Measurements from ENCODE around the gene ZNF613. TPM values are rescaled to one million over a fixed set of nuclear protein-coding genes. Genes with fewer than 3 reads are reported as not detected.
"Not testable (repeated sequence)": the region's sequence is repeated elsewhere in the genome, so short reads cannot be mapped to it uniquely, and the experiment has no call there.

ZNF613 gene
- total RNA-seq, 1 donor from 2014 or later, result 6.9 TPM

- no peak for DNase-seq (ENCODE audit: low read depth in 2 of 2)
Observed at GRCh38 chr19:51938936-51939335, 11.7 kb downstream of the ZNF613 start.

- DNase-seq (ENCODE audit: low read depth in 2 of 2), result no peak
Observed at GRCh38 chr19:51944798-51945552, 17.7 kb downstream of the ZNF613 start.

- DNase-seq (ENCODE audit: low read depth in 2 of 2), result no peak
Observed at GRCh38 chr19:51946602-51947001, 19.3 kb downstream of the ZNF613 start.

GRCh38 chr19:51948975-51949374 is 21.7 kb downstream of the ZNF613 start:
- DNase-seq (ENCODE audit: low read depth in 2 of 2), result no peak

- DNase-seq (ENCODE audit: low read depth in 2 of 2), result not testable (repeated sequence)
Observed at GRCh38 chr19:51957846-51958245, 30.6 kb downstream of the ZNF613 start.

- no peak for DNase-seq (ENCODE audit: low read depth in 2 of 2)
Observed at GRCh38 chr19:51959791-51960190, 32.5 kb downstream of the ZNF613 start.

GRCh38 chr19:51960621-51961233 is 33.5 kb downstream of the ZNF613 start:
- not testable (repeated sequence) for DNase-seq (ENCODE audit: low read depth in 2 of 2)

GRCh38 chr19:51965583-51965982 is 38.3 kb downstream of the ZNF613 start:
- DNase-seq (ENCODE audit: low read depth in 2 of 2), result no peak

- DNase-seq (ENCODE audit: low read depth in 2 of 2), result no peak
Observed at GRCh38 chr19:51970718-51971117, 43.4 kb downstream of the ZNF613 start.

- peak in 1 of 2 donors; percentile 25 for DNase-seq (ENCODE audit: low read depth in 2 of 2)
Observed at GRCh38 chr19:51971624-51972023, 44.4 kb downstream of the ZNF613 start.

- DNase-seq (ENCODE audit: low read depth in 2 of 2), result not testable (repeated sequence)
Observed at GRCh38 chr19:51975787-51976186, 48.5 kb downstream of the ZNF613 start.

GRCh38 chr19:51976852-51977251 is 49.6 kb downstream of the ZNF613 start:
- no peak for DNase-seq (ENCODE audit: low read depth in 2 of 2)

- no peak for DNase-seq (ENCODE audit: low read depth in 2 of 2)
Observed at GRCh38 chr19:51977346-51977745, 50.1 kb downstream of the ZNF613 start.

- DNase-seq (ENCODE audit: low read depth in 2 of 2), result no peak
Observed at GRCh38 chr19:51978882-51979281, 51.6 kb downstream of the ZNF613 start.

GRCh38 chr19:51980116-51980736 is 53.0 kb downstream of the ZNF613 start:
- DNase-seq (ENCODE audit: low read depth in 2 of 2), result no peak

- DNase-seq (ENCODE audit: low read depth in 2 of 2), result not testable (repeated sequence)
Observed at GRCh38 chr19:51980926-51981325, 53.7 kb downstream of the ZNF613 start.

- no peak for DNase-seq (ENCODE audit: low read depth in 2 of 2)
Observed at GRCh38 chr19:51983361-51983760, 56.1 kb downstream of the ZNF613 start.

GRCh38 chr19:51986309-51987291 is 59.3 kb downstream of the ZNF613 start, which contains the start of gene ZNF350:
Gene ZNF350 (minus strand): TSS chr19:51986840. CDS start chr19:51974360, 12,480 bp downstream.
- DNase-seq (ENCODE audit: low read depth in 2 of 2), result peak; percentile 94 to 97

GRCh38 chr19:51993422-51993821 is 66.2 kb downstream of the ZNF613 start:
- no peak for DNase-seq (ENCODE audit: low read depth in 2 of 2)

- no peak for DNase-seq (ENCODE audit: low read depth in 2 of 2)
Observed at GRCh38 chr19:51994048-51994644, 66.9 kb downstream of the ZNF613 start.

All from dermis microvascular lymphatic vessel endothelial cell (primary cell).